ENCODE data around the gene EYS. TPM values are rescaled to one million over a fixed set of nuclear protein-coding genes. Genes with fewer than 3 reads are reported as not detected.

EYS gene
- total and polyA plus RNA-seq, 2 of the 13 experiments (the other 11 are each of a cell fraction or from before 2014, with no cell fraction given): 0.04 to 0.07 TPM

DNA sequence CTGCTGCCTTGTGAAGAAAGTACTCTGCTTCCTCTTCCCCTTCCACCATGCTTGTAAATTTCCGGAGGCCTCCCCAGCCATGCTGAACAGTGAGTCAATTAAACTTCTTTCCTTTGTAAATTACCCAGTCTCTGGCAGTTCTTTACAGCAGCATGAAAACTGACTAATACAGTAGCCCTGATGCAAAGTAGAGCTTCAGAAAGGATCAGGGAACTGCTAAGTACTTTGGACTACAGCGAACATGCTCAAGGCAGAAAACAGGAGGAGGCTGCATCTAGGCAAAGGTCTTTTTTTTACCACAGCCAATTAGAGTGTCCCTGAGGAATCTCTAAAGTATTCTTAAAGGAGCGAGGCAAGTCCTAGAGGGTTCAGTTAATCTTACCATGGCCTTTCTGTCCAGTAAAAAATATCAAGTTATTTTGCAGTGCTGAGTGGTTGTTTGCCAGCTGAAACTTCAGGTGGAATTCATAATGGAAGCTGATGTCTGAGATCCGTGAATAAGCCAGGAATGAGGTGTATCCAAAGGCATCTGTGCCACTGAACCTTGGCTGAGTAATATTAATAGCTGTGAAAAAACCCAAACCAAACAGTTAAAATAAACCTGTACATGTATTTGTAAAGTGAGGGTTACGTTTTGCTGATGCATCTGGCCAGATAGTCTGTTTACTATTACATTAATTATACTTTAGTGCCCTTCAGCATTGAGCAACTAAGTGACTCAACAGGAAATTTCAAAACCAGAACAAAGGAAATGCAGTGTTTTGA is 1901.0 kb downstream of the EYS start (continued):
- TF ChIP-seq SOX13 (IDR thresholded peaks at IDR 0.05): peak; percentile 73; the same call in 1 of the 2 replicates
- peak in 1 of 2 experiments; percentile 95; a peak in 2 of 4 replicates for TF ChIP-seq SOX13 (CRISPR knock-in tag; conservative IDR thresholded peaks at IDR 0.05 in 1 of 2, IDR thresholded peaks at IDR 0.05 in 1 of 2)
- peak; percentile 20 for TF ChIP-seq SKI (IDR thresholded peaks at IDR 0.05; ENCODE audit: partially characterized antibody)
- 0 out of 2 replicates have a peak, but pooled peaks have one; percentile 14 for TF ChIP-seq ZNF362 (CRISPR knock-in tag; IDR thresholded peaks at IDR 0.05; ENCODE audit: borderline replicate concordance)
- TF ChIP-seq TCF7L2 (IDR thresholded peaks at IDR 0.05; ENCODE audit: low read depth, low read length): no peak
- TF ChIP-seq ZNF343 (CRISPR knock-in tag; IDR thresholded peaks at IDR 0.05): no peak
- TF ChIP-seq PPARG (CRISPR knock-in tag; conservative IDR thresholded peaks at IDR 0.05): peak; percentile 66; the same call in 1 of the 2 replicates
- peak; percentile 53; the same call in 1 of the 2 replicates for TF ChIP-seq SIX1 (CRISPR knock-in tag; IDR thresholded peaks at IDR 0.05; ENCODE audit: borderline replicate concordance)
- TF ChIP-seq DNMT3B (CRISPR knock-in tag; conservative IDR thresholded peaks at IDR 0.05): 0 out of 2 replicates have a peak, but pooled peaks have one; percentile 17
- TF ChIP-seq ZSCAN30 (CRISPR knock-in tag; IDR thresholded peaks at IDR 0.05): no peak
- no peak for TF ChIP-seq U2AF1 (optimal IDR thresholded peaks at IDR 0.05; ENCODE audit: low read depth, low read length)
- TF ChIP-seq TBL1XR1 (IDR thresholded peaks at IDR 0.05; ENCODE audit: borderline replicate concordance, low read length, partially characterized antibody): peak; percentile 38
- TF ChIP-seq, protein P1, sequence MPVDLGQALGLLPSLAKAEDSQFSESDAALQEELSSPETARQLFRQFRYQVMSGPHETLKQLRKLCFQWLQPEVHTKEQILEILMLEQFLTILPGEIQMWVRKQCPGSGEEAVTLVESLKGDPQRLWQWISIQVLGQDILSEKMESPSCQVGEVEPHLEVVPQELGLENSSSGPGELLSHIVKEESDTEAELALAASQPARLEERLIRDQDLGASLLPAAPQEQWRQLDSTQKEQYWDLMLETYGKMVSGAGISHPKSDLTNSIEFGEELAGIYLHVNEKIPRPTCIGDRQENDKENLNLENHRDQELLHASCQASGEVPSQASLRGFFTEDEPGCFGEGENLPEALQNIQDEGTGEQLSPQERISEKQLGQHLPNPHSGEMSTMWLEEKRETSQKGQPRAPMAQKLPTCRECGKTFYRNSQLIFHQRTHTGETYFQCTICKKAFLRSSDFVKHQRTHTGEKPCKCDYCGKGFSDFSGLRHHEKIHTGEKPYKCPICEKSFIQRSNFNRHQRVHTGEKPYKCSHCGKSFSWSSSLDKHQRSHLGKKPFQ (CRISPR knock-in tag; IDR thresholded peaks at IDR 0.05; ENCODE audit: insufficient replicate concordance): peak; percentile 9
- 0 out of 2 replicates have a peak, but pooled peaks have one; percentile 61 for TF ChIP-seq KAT8 (CRISPR knock-in tag; IDR thresholded peaks at IDR 0.05)
- TF ChIP-seq HNF4A (CRISPR knock-in tag; IDR thresholded peaks at IDR 0.05): peak; percentile 24; the same call in 1 of the 2 replicates
- peak; percentile 76; the same call in 1 of the 2 replicates for TF ChIP-seq RXRB (CRISPR knock-in tag; IDR thresholded peaks at IDR 0.05; ENCODE audit: borderline replicate concordance)
- no peak for TF ChIP-seq MTERF4 (CRISPR knock-in tag; IDR thresholded peaks at IDR 0.05)
- TF ChIP-seq ZMYM3 (CRISPR knock-in tag; IDR thresholded peaks at IDR 0.05): no peak
- TF ChIP-seq SAP130 (CRISPR knock-in tag; IDR thresholded peaks at IDR 0.05; ENCODE audit: low read depth): peak; percentile 55
- TF ChIP-seq, protein P2, sequence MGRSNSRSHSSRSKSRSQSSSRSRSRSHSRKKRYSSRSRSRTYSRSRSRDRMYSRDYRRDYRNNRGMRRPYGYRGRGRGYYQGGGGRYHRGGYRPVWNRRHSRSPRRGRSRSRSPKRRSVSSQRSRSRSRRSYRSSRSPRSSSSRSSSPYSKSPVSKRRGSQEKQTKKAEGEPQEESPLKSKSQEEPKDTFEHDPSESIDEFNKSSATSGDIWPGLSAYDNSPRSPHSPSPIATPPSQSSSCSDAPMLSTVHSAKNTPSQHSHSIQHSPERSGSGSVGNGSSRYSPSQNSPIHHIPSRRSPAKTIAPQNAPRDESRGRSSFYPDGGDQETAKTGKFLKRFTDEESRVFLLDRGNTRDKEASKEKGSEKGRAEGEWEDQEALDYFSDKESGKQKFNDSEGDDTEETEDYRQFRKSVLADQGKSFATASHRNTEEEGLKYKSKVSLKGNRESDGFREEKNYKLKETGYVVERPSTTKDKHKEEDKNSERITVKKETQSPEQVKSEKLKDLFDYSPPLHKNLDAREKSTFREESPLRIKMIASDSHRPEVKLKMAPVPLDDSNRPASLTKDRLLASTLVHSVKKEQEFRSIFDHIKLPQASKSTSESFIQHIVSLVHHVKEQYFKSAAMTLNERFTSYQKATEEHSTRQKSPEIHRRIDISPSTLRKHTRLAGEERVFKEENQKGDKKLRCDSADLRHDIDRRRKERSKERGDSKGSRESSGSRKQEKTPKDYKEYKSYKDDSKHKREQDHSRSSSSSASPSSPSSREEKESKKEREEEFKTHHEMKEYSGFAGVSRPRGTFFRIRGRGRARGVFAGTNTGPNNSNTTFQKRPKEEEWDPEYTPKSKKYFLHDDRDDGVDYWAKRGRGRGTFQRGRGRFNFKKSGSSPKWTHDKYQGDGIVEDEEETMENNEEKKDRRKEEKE (IDR thresholded peaks at IDR 0.05): no peak
- TF ChIP-seq, protein P3, sequence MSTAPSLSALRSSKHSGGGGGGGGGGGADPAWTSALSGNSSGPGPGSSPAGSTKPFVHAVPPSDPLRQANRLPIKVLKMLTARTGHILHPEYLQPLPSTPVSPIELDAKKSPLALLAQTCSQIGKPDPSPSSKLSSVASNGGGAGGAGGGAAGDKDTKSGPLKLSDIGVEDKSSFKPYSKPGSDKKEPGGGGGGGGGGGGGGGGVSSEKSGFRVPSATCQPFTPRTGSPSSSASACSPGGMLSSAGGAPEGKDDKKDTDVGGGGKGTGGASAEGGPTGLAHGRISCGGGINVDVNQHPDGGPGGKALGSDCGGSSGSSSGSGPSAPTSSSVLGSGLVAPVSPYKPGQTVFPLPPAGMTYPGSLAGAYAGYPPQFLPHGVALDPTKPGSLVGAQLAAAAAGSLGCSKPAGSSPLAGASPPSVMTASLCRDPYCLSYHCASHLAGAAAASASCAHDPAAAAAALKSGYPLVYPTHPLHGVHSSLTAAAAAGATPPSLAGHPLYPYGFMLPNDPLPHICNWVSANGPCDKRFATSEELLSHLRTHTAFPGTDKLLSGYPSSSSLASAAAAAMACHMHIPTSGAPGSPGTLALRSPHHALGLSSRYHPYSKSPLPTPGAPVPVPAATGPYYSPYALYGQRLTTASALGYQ (CRISPR knock-in tag; IDR thresholded peaks at IDR 0.05): 0 out of 2 replicates have a peak, but pooled peaks have one; percentile 37

All from HepG2 (cell line).